K562 (cell line): ENCODE data around the gene VIT. TPM values are rescaled to one million over a fixed set of nuclear protein-coding genes. Genes with fewer than 3 reads are reported as not detected.

ENCODE experiments used
- ATAC-seq: fragments of 200-7000 bp; cut with Tn5 transposase; 3 replicates; pipeline ENCODE4 v1.9.1; 2020; ENCODE audit warnings: moderate library complexity
- BruUV-seq: library from RNA; stranded (reverse); fragments of 400-500 nt; replicated peaks from 2 replicates; lab custom pipeline; 2021; lab: Mats Ljungman, UMichigan
- CTCF ChIA-PET: fragments of 300-600 bp; formaldehyde crosslinking; extraction: SDS; loops from one replicate; lab custom pipeline; 2021; ENCODE audit warnings: low intra/inter-chr PET ratio; lab: Yijun Ruan, JAX
- POLR2A ChIA-PET: fragments of 300-600, 350-650 bp; sonication (Branson Sonifier 250); formaldehyde crosslinking; extraction: SDS; loops from one replicate; lab custom pipeline; 2021; ENCODE audit warnings: antibody characterized with exemption, inconsistent platforms; lab: Yijun Ruan, JAX
- DNase-seq, 4 experiments: peaks; one replicate each; pipeline versions ENCODE4 v3.0.0 to v3.0.0-alpha.2; 2011 to 2018; ENCODE audit warnings: low spot score in 3 of 4, mixed read lengths in 3 of 4; ENCODE audit errors: extremely low read depth in 1 of 4
- FAIRE-seq: peaks from 2 replicates; lab custom pipeline; 2011; peaks lifted over from hg19 to GRCh38; lab: Jason Lieb, UNC
- H2AFZ ChIP-seq: 2 replicates; pipeline ENCODE4 v1.6.0; 2011; ENCODE audit warnings: low read depth, low read length, control low read depth, inconsistent platforms
- H3K27ac ChIP-seq: fragments of 200-600 bp; 3 replicates; pipeline ENCODE4 v1.8.0; 2011; ENCODE audit warnings: low read depth, mild to moderate bottlenecking, control low read depth, inconsistent platforms, low read length, moderate library complexity, mixed read lengths; ENCODE audit errors: extremely low read depth
- H3K27me3 ChIP-seq, 2 experiments: fragments of 300-600 bp in 1 of 2; 2 replicates in 1 of 2; 3 replicates in 1 of 2; pipeline versions ENCODE4 v1.6.0 to v1.8.0; 2011; ENCODE audit warnings: inconsistent platforms in 2 of 2, low read length in 2 of 2, mild to moderate bottlenecking in 1 of 2, mixed read lengths in 1 of 2, moderate library complexity in 1 of 2; ENCODE audit not compliant: control insufficient read depth in 2 of 2, insufficient read depth in 2 of 2
- H3K36me3 ChIP-seq: fragments of 300-600 bp; 3 replicates; pipeline ENCODE4 v1.8.0; 2011; ENCODE audit warnings: mild to moderate bottlenecking, low read length, inconsistent platforms; ENCODE audit not compliant: control insufficient read depth, insufficient read depth
- H3K4me1 ChIP-seq, 2 experiments: fragments of 200-600 bp in 1 of 2; replicated peaks in 1 of 2; 2 replicates in 1 of 2; 3 replicates in 1 of 2; pipeline versions ENCODE4 v1.5.1 to v1.8.0; 2011; ENCODE audit warnings: inconsistent platforms in 2 of 2, low read length in 2 of 2, mild to moderate bottlenecking in 1 of 2, mixed read lengths in 1 of 2, moderate library complexity in 1 of 2; ENCODE audit not compliant: control insufficient read depth in 2 of 2, insufficient read depth in 2 of 2
- H3K4me2 ChIP-seq: 2 replicates; pipeline ENCODE4 v1.6.1; 2011; ENCODE audit warnings: low read length, control low read depth, inconsistent platforms, mixed read lengths; ENCODE audit not compliant: insufficient read depth
- H3K4me3 ChIP-seq: fragments of 200-600 bp; sonication (generic), shearing (Covaris generic); 2 replicates; pipeline ENCODE4 v1.5.1; 2016; ENCODE audit warnings: control low read depth, inconsistent platforms
- H3K79me2 ChIP-seq: fragments of 200-600 bp; 3 replicates; pipeline ENCODE4 v1.8.0; 2011; ENCODE audit warnings: low read length, inconsistent platforms; ENCODE audit not compliant: control insufficient read depth, insufficient read depth
- H3K9ac ChIP-seq, 2 experiments: 2 replicates each; pipeline versions ENCODE4 v1.6.0 to v1.6.1; 2011; ENCODE audit warnings: low read depth in 2 of 2, low read length in 2 of 2, control low read depth in 1 of 2, inconsistent platforms in 1 of 2, mild to moderate bottlenecking in 1 of 2, mixed read lengths in 1 of 2; ENCODE audit not compliant: insufficient read depth in 1 of 2
- H3K9me1 ChIP-seq: one replicate; pipeline ENCODE4 v1.6.0; 2011; ENCODE audit warnings: inconsistent platforms, mild to moderate bottlenecking, low read length, moderate library complexity; ENCODE audit not compliant: control insufficient read depth, insufficient read depth
- H3K9me3 ChIP-seq: replicated peaks from 2 replicates; pipeline ENCODE4 v1.5.1; 2011; ENCODE audit warnings: low read depth, low read length, inconsistent platforms; ENCODE audit not compliant: control insufficient read depth, insufficient read depth
- H4K20me1 ChIP-seq: replicated peaks from 2 replicates; pipeline ENCODE4 v1.6.1; 2011; ENCODE audit warnings: low read length, inconsistent platforms, mixed read lengths; ENCODE audit not compliant: control insufficient read depth, insufficient read depth
- CAMTA2 ChIP-seq: fragments of 250-450 bp; sonication (Bioruptor Pico); conservative IDR thresholded peaks from 2 replicates; pipeline ENCODE4 v1.5.1; 2022
- ELF2 ChIP-seq: fragments of 250-450 bp; sonication (Bioruptor Pico); IDR thresholded peaks from 2 replicates; pipeline ENCODE4 v1.5.0; 2021; ENCODE audit warnings: mild to moderate bottlenecking
- ESRRB ChIP-seq: fragments of 250-450 bp; sonication (Bioruptor Pico); IDR thresholded peaks from 2 replicates; pipeline ENCODE4 v1.5.0; 2020; ENCODE audit warnings: mild to moderate bottlenecking, moderate library complexity, borderline replicate concordance
- HNRNPLL ChIP-seq: fragments of 200-400 bp; formaldehyde crosslinking; IDR thresholded peaks from 2 replicates; pipeline ENCODE4 v1.6.1; 2017; ENCODE audit warnings: low read length, low read depth, mild to moderate bottlenecking; ENCODE audit not compliant: poor library complexity, severe bottlenecking
- MBD2 ChIP-seq: sonication (generic); IDR thresholded peaks from 2 replicates; pipeline ENCODE4 v1.6.1; 2016; ENCODE audit warnings: low read depth, borderline replicate concordance
- NUFIP1 ChIP-seq: fragments of 450-650 bp; IDR thresholded peaks from 2 replicates; pipeline ENCODE4 v1.6.1; 2018; ENCODE audit not compliant: partially characterized antibody
- PHF8 ChIP-seq: fragments of 200-600 bp; sonication (generic); IDR thresholded peaks from 2 replicates; pipeline ENCODE4 v1.6.1; 2012; ENCODE audit warnings: mixed run types, mild to moderate bottlenecking, inconsistent platforms, low read length, moderate library complexity, borderline replicate concordance
- PURB ChIP-seq: sonication (generic); formaldehyde crosslinking; IDR thresholded peaks from 2 replicates; pipeline ENCODE4 v1.9.0; 2021; ENCODE audit warnings: low read depth, mild to moderate bottlenecking, missing genetic modification reagents
- PYGO2 ChIP-seq: fragments of 450-650 bp; IDR thresholded peaks from 2 replicates; pipeline ENCODE4 v1.6.1; 2016; ENCODE audit warnings: mild to moderate bottlenecking, missing genetic modification characterization, moderate library complexity, missing compliant biosample characterization
- TBP ChIP-seq: optimal IDR thresholded peaks from 2 replicates; pipeline ENCODE3; 2011; ENCODE audit warnings: low read depth, low read length, improper control_type of control experiment
- TCF15 ChIP-seq: fragments of 250-450 bp; sonication (Bioruptor Pico); IDR thresholded peaks from 2 replicates; pipeline ENCODE4 v1.8.0; 2022; ENCODE audit warnings: moderate library complexity, mild to moderate bottlenecking, inconsistent platforms
- ZNF184 ChIP-seq: sonication (generic); formaldehyde crosslinking; IDR thresholded peaks from 2 replicates; pipeline ENCODE4 v1.5.0; 2020; ENCODE audit warnings: missing genetic modification reagents
- ZNF518B ChIP-seq: fragments of 250-450 bp; sonication (Bioruptor Pico); IDR thresholded peaks from 2 replicates; pipeline ENCODE4 v1.5.0; 2021; ENCODE audit warnings: mild to moderate bottlenecking, moderate library complexity
- ZNF561 ChIP-seq: fragments of 450-650 bp; formaldehyde crosslinking; conservative IDR thresholded peaks from 2 replicates; pipeline ENCODE4 v1.4.0; 2020; ENCODE audit warnings: mild to moderate bottlenecking, moderate library complexity
- ZNF778 ChIP-seq: fragments of 450-650 bp; formaldehyde crosslinking; IDR thresholded peaks from 2 replicates; pipeline ENCODE4 v1.4.0; 2020; ENCODE audit warnings: mild to moderate bottlenecking, moderate library complexity
- ZNF785 ChIP-seq: fragments of 250-450 bp; sonication (Bioruptor Pico); IDR thresholded peaks from 2 replicates; pipeline ENCODE4 v1.4.0; 2020; ENCODE audit warnings: mild to moderate bottlenecking
- WGBS: fragments of 100-300 bp; shearing (Covaris generic); methylation state at CpG from one replicate; pipeline ENCODE4 v1.1.6; 2016; ENCODE audit warnings: low coverage, mixed read lengths; ENCODE audit not compliant: insufficient coverage; ENCODE audit errors: missing lambda C conversion rate; 5-methylcytosine and 5-hydroxymethylcytosine counted together
- in situ Hi-C: fragments of 300-500 bp; cut with MboI; formaldehyde crosslinking; loops from 4 replicates; pipeline ENCODE4 v1.15.0; 2018; ENCODE audit warnings: inconsistent platforms, mixed read lengths
- intact Hi-C: fragments of 100-400 bp; cut with micrococcal nuclease; formaldehyde crosslinking; loops from 2 replicates; pipeline ENCODE4 v1.14.2; 2022
- polyA plus RNA-seq, 8 experiments: library from polyadenylated mRNA; depleted of rRNA in 4 of 8; stranded (reverse) in 5 of 8; unstranded in 3 of 8; fragments of >200 nt; fragmentation: Nextera tagmentation in 2 of 8; fragmentation: Illumina TruSeq in 1 of 8; extraction: Ambion mirVana in 2 of 8; extraction: Trizol in 1 of 8; gene quantifications; 2 replicates each; pipeline versions ENCODE4 v1.2.1 to v1.2.3, GENCODE V29; 2011 to 2014; ENCODE audit warnings: inconsistent platforms in 1 of 8, missing spikeins in 1 of 8
- total RNA-seq, 7 experiments: library from RNA; depleted of rRNA in 6 of 7; stranded (reverse); fragments of >200 nt in 6 of 7; fragmentation: Illumina TruSeq in 2 of 7; extraction: Trizol in 2 of 7; gene quantifications; 2 replicates each; pipeline versions ENCODE4 v1.2.1 to v1.2.3, GENCODE V29; 2011 to 2021; ENCODE audit warnings: low replicate concordance in 1 of 7
- TF ChIP-seq, protein P1 (sequence below): fragments of 450-650 bp; IDR thresholded peaks from 2 replicates; pipeline ENCODE4 v1.6.1; 2016; ENCODE audit warnings: borderline replicate concordance

Gene VIT
- total and polyA plus RNA-seq, 9 of the 15 experiments (the other 6 are each of a cell fraction or from before 2014, with no cell fraction given) = not detected

DNA sequence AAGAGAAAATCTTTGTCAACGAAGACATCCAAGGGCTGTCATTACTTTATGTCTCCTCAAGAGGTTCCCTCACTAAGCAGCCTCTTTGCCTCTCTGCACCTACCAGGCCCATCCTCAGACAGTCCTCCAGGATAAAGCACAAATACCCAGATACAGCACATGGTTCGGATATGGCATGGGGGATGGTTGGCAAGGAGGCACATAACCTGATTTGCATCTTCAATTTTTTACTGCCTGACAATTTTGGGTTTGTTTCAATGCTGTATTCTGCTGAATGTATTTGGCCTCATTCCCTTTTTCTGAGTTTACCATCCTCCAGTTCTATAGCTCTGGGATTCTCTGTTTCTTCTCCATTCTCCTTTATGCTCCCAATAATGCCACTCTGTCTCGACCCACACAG lies 78.8 kb downstream of the VIT start:
- Histone ChIP-seq H3K4me2 (no peak overlapping the region), H3K27me3 (peaks cover 13 to 31% of the 10 kb centered on the region in 2 experiments; a peak in 4 of 5 replicates), H3K4me3 (no peak overlapping the region), H3K9me1 (no peaks in the 10 kb centered on the region), H3K9ac (no peak overlapping the region), H2AFZ (no peak overlapping the region), H4K20me1 (no peaks in the 10 kb centered on the region), H3K9me3 (no peaks in the 10 kb centered on the region), H3K36me3 (no peaks in the 10 kb centered on the region), H3K27ac (no peak overlapping the region), H3K79me2 (no peaks in the 10 kb centered on the region), H3K4me1 (no peaks in the 10 kb centered on the region)
- ChIA-PET POLR2A (interaction anchor here (0.7 kb wide), 1 partner anchor 15 kb away, joined by 3 read pairs; no protein-coding TSS in a partner anchor), CTCF (no interaction called here)
- ATAC-seq (no peak), DNase-seq (no peak), FAIRE-seq (no peak)
- no TSS peak for BruUV-seq
- 2% methylated on average over 3 of the region's 3 CpGs for WGBS
- in situ Hi-C loops (loop anchor here (25.0 kb wide), 1 partner anchor 1112 kb away; no protein-coding TSS in a partner anchor), intact Hi-C loops (loop anchor here (10.0 kb wide), 1 partner anchor 420 kb away; the partner anchor contains the start of gene CRIM1)
- TF ChIP-seq ESRRB (CRISPR knock-in tag) = no peak
- TF ChIP-seq ZNF785 (CRISPR knock-in tag) = no peak
- TF ChIP-seq PHF8 = no peak
- TF ChIP-seq TBP = no peak
- TF ChIP-seq, protein P1, sequence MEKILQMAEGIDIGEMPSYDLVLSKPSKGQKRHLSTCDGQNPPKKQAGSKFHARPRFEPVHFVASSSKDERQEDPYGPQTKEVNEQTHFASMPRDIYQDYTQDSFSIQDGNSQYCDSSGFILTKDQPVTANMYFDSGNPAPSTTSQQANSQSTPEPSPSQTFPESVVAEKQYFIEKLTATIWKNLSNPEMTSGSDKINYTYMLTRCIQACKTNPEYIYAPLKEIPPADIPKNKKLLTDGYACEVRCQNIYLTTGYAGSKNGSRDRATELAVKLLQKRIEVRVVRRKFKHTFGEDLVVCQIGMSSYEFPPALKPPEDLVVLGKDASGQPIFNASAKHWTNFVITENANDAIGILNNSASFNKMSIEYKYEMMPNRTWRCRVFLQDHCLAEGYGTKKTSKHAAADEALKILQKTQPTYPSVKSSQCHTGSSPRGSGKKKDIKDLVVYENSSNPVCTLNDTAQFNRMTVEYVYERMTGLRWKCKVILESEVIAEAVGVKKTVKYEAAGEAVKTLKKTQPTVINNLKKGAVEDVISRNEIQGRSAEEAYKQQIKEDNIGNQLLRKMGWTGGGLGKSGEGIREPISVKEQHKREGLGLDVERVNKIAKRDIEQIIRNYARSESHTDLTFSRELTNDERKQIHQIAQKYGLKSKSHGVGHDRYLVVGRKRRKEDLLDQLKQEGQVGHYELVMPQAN = no peak
- TF ChIP-seq HNRNPLL = no peak
- no peak for TF ChIP-seq ZNF518B (CRISPR knock-in tag)
- TF ChIP-seq CAMTA2 = no peak
- no peak for TF ChIP-seq TCF15 (CRISPR knock-in tag)
- no peak for TF ChIP-seq ZNF561
- no peak for TF ChIP-seq MBD2
- TF ChIP-seq ELF2 (CRISPR knock-in tag) = no peak
- no peak for TF ChIP-seq ZNF184 (CRISPR knock-in tag)
- TF ChIP-seq PYGO2 (tag) = no peak
- TF ChIP-seq PURB (CRISPR knock-in tag) = no peak
- no peak for TF ChIP-seq ZNF778 (CRISPR knock-in tag)
- TF ChIP-seq NUFIP1 = no peak
